GM19240 (cell line): Measurements from ENCODE around the gene PEX11G.

ENCODE experiments used
- DNase-seq: peaks from one replicate; pipeline ENCODE4 v3.0.0; 2011; ENCODE audit warnings: low spot score; ENCODE audit not compliant: insufficient read length

Gene PEX11G

GRCh38 chr19:7488736-7489353, at the start of gene PEX11G:
TSS of gene PEX11G (minus strand) at chr19:7489035. CDS start at chr19:7489010, 25 bp downstream.
- DNase-seq, result peak; percentile 93

DNA sequence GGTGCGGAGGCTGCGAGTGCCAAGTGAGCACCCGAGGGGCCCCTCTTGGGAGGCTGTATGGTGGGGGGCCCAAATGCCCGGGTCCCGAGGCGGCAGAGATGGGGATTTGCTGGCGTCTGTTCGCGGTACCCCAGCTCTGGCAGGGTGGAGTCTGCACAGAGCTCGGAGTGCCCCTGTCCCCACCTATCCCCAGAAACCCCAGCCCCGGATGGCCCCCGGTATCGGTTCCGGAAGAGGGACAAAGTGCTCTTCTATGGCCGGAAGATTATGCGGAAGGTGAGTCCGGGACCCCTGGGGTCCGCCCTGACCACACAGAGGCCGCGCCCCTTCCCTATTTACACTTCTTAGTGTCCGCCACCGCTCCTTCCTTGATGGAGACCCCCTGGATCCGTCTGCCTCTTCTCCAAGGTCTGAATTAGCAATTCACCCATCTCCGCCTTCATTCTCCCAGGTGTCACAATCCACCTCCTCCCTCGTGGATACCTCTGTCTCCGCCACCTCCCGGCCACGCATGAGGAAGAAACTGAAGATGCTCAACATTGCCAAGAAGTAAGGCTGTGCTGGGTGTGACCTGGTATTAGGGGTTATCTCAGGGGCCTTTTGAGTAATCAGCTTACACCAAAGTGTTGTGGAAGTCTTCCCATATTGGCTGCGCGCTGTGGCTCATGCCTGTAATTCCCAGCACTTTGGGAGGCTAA, 47.3 kb upstream of the PEX11G start:
- DNase-seq, result peak; percentile 39

DNA sequence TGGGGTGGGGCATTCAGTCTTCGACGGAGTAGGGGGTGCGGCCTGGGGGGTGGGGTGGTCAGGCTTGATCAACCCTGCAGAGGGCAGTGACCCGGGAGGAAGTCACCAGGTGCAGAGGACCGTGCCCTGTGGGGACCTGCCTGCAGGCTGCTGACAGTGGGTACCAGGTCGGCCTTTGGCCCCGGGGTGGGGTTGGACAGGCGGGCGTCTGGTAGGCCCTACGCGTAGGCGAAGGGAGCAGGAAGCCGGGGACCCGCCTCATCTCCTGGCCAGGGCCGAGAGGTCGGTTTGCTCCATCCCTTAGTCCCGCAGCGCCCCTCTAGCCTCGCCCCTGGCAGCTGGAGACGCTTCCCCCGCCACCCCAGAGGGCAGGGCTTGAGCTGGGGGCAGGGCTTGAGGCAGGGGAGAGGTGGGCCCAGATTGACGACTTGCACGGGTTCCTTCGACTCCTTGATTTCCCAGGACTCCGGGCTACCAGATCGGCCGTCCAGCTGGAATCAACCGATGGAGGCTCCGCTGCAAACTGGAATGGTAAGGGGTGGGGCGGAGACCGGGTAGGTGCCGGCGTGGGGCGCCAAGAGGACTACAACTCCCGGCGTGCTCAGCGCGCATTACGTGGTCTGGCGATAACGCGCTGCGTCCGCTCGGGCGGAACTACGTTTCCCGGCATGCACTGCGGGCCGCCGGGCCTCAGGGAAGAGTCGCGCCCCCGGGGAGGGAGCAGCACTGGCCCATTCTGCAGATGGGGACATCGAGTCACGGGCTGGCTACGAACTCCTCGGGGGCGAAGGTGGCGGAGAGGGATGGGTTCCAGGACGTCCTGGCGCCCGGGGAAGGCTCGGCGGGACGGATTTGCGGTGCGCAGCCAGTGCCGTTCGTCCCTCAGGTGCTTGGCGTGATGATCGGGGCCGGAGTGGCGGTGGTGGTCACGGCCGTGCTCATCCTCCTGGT, 46.5 kb upstream of the PEX11G start, which contains the start of gene PNPLA6:
PNPLA6 (plus strand) TSS at position 671 of the 951 bp plus-strand sequence; CDS start at position 743, 72 bp downstream.
- DNase-seq, result peak; percentile 99

GRCh38 chr19:7534531-7535046, 45.8 kb upstream of the PEX11G start:
- no peak for DNase-seq

DNA sequence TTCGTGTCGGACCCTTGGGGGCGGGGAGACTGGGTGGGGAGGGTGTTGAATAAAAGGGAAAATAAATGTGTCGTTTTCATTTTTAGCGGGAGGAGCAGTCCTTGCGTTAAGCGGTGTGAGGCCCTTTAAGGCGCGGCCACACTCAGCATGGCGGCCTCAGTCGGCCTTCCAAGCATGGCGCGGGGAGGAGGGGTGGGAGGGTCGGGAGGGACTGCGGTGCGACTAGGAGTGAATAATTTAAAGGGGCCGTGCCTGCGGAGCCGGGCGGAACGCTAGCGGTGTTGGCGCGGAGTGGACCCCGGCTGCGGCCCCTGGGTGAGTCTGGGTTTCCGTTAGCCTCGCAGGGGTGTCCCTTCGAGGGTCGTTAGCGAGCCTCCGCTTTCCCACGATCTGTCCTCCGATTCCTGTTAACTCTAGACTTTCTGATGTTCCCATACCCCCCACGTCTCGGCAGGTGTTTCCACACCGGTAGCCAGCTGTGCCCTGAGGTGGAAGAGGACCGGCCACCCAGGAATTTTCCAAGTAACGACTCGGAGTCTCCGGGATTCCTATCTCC, 45.2 kb upstream of the PEX11G start:
- peak; percentile 97 for DNase-seq

DNA sequence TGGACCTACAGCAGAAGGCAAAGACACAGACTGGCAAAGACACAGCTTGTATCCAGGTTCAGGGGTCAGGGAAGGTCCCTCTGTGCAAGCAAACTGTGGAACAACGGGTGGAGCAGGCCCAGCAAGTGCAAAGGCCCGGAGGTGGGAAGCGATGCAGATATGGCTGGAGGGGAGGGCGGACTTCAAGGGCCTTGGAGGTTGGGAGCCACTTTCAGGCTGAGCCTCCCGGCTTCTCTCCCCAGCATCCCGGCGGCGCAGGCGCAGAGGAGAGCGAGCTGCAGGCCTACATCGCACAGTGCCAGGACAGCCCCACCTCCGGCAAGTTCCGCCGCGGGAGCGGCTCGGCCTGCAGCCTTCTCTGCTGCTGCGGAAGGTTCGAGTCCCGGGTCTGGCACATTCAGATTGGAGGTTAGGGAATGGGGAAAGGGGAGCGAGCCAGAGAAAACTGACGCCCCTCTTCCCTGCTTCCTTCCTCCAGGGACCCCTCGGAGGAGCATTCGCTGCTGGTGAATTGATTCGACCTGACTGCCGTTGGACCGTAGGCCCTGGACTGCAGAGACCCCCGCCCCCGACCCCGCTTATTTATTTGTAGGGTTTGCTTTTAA, 44.5 kb upstream of the PEX11G start:
- DNase-seq, result no peak

GRCh38 chr19:7529610-7530490, 41.0 kb upstream of the PEX11G start:
- DNase-seq, result no peak

GRCh38 chr19:7529246-7529600, 40.4 kb upstream of the PEX11G start:
- no peak for DNase-seq

DNA sequence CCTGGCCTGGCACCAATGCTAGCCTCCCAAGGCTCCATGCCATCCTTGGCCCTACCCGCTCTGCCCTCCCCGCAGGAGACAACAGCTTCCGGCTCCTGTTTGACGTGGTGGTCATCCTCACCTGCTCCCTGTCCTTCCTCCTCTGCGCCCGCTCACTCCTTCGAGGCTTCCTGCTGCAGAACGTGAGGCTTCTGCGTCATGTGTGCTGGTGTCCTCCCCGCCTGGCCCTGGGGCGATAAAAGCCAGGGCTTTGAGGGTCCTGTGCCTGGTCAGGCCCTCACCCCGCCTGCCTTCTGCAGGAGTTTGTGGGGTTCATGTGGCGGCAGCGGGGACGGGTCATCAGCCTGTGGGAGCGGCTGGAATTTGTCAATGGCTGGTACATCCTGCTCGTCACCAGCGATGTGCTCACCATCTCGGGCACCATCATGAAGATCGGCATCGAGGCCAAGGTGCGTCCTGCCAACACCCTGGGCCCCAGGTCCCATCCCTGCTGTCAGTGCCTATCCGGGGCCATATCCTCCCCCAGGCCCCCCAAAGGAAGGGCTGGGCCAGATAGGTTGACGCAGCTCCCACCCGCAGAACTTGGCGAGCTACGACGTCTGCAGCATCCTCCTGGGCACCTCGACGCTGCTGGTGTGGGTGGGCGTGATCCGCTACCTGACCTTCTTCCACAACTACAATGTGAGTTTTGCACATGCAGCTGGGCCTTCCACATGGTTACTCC, 39.8 kb upstream of the PEX11G start:
- DNase-seq, result no peak

DNA sequence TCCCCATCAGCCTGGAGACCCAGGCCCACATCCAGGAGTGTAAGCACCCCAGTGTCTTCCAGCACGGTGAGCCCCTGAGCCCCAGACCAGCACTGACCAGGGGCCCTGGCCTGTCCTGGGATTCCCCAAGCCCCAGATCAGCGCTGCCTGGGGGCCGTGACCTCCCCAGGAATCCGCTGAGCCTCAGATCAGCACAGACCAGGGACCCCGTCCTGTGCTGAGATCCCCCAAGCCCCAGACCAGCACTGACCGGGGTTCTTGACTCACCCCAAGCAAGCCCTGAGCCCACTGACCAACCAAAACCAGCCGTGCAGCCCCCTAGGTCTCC, 39.3 kb upstream of the PEX11G start:
- no peak for DNase-seq

DNA sequence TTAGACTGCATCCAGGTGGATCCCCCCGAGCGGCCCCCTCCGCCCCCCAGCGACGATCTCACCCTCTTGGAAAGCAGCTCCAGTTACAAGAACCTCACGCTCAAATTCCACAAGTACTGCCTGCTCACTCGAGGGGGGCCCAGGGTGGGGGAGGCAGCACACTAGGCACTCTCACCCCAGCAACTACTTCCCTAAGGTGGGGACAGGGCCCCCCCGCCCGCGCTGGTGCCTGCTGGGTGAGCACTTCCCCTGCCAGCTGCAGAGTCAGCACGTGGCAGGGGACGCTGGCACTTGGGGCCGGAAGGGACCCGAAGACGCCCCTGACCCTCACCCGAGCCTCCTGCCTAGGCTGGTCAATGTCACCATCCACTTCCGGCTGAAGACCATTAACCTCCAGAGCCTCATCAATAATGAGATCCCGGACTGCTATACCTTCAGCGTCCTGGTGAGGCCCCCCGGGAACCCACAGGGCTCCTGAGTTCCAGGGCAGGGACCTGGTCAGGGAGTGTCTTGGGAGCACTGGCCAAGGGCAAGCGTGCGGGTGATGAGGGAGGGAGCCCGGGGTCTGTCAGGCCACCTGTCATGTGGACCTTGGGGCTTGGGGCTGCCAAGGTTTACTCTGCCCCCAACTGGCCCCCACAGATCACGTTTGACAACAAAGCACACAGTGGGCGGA, 38.8 kb upstream of the PEX11G start:
- DNase-seq, result no peak

DNA sequence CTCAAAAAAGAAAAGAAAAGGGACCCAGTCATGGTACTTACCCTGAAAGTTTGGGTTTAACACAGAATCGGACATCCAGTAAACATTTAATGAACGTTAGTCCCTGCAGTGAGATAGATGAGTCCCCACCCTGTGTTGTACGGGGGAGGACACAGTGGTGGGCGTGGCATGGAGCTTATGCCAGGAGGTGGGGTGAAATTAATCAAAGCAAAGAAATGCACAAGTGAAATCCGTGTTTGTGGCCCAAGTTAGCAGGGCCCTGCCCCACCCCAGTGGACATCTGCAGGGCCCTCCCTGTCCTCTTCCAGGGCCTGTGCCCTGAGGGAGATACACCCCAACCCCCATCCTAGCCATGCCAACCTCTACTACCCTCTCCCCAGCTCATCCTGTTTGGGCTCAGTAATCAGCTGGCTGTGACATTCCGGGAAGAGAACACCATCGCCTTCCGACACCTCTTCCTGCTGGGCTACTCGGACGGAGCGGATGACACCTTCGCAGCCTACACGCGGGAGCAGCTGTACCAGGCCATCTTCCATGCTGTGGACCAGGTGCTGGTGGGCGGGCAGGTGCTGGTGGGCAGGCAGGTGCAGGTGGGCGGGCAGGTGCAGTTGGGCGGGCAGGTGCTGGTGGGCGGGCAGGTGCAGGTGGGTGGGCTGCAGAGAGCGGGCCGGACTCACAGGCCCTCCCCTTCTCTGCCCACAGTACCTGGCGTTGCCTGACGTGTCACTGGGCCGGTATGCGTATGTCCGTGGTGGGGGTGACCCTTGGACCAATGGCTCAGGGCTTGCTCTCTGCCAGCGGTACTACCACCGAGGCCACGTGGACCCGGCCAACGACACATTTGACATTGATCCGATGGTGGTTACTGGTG, 37.5 kb upstream of the PEX11G start:
- DNase-seq, result no peak

GRCh38 chr19:7524992-7525739, 36.3 kb upstream of the PEX11G start:
- no peak for DNase-seq

GRCh38 chr19:7524523-7524922, 35.7 kb upstream of the PEX11G start:
- no peak for DNase-seq

- no peak for DNase-seq
Observed at GRCh38 chr19:7522923-7523667, 34.3 kb upstream of the PEX11G start.

- DNase-seq, result peak; percentile 100
Observed at GRCh38 chr19:7522072-7522922, 33.5 kb upstream of the PEX11G start, which contains the start of gene MCOLN1. TSS of gene MCOLN1 (plus strand) at chr19:7522624. CDS start at chr19:7522751, 127 bp downstream.
